NCI-H2227 (cell line): ENCODE measurements around the gene CNBP.
"Not testable (repeated sequence)": the region's sequence is repeated elsewhere in the genome, so short reads cannot be mapped to it uniquely, and the experiment has no call there.

Experiments
- DNase-seq: peaks from one replicate; lab custom pipeline; 2025; ENCODE audit not compliant: unreplicated experiment; lab: John Stamatoyannopoulos, UW

CNBP gene

GRCh38 chr3:129183569-129184395, at the start of gene CNBP:
Gene CNBP, minus strand, starts transcription at chr3:129183896. Its CDS starts 12,139 bp downstream, at chr3:129171757.
- peak; percentile 96 for DNase-seq

DNA sequence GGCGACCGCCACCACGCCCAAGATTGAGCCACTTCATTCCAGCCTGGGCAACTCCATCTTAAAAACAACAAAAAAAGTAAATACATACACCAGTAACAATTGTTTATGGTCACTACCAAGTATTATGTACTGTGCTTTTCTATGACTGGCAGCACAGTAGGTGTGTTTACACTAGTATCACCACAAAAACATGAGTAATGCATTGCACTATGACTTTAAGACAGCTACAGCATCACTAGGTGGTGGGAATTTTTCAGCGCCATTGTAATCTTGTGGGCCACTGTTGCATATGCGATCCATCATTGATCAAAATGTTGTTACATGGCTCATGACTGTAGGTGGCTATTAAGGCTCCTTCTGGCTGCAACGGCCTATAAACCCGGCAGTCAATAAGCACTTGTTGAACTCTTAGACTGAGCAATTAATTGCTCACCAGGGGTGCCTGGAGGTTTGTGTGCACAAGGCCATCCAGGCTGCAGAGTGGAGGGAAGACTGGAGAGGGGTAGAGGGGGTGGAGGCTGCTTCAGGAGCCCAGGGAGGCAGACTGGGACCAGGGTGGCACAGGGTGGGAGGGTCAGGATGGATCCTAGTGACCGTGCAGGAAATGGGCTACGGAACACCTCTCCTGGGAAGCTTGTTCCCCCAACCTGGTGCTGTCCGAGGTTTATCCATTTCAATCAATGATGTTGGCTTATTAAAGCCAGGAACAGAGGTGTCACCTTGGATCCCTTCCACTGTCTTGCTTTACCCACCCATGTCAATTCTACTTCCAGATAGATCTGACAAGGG, 47.8 kb upstream of the CNBP start:
- peak; percentile 31 for DNase-seq

- no peak for DNase-seq
Measured at GRCh38 chr3:129230311-129231019, 46.8 kb upstream of the CNBP start.

DNA sequence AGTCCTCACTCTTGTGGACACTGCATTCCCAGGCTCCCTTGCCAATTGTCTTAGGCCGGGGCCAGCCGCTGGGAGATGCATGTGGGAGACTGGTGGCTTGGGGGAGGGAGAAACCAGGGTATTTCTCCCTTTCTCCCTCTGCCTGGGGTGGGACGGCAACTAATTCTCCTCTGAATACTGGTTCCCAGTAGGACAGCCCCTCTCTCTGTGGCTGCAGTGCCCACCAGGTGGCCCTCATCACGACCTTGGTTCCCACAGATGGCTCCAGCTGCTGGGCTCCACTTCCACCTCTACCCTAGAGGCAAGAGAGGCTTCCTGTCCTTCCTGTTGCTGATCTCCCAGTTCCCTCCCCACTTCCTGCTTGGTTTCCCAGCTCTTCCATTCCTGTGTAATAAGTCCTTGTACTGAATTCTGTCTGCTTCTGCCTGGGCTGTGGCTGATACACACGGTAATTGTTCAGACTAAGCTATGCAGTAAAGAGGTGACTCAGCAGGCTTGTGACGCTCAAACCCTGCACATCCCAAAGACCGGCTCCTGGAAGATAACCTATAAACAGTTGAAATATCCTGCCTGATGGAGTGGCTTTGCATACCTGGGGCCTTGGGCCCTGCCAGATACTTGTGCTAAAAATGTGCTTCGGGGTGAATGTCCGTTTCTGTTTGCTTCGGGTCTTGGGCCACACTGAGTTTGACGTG, 45.3 kb upstream of the CNBP start:
- DNase-seq = no peak

- DNase-seq = no peak
Measured at GRCh38 chr3:129226374-129226773, 42.7 kb upstream of the CNBP start.

DNA sequence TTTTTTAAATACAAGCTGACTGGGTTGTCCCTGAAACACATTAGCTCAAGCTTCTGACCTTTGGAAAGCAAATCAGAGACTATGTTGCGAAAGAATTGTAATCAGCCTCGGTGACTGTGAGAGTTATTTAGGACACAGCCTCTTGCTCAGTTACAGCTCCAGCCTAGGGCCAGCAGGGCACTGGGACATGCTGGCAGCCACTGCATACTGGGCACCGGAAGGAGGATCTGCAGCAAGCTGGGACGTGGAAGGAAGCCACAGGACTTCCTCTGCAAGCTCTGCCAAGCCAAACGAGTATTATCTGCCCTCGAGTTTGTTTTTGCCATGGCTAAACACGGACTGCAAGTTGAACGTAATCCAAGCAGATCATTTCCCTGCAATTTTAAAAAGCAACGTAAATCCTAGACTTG, 41.3 kb upstream of the CNBP start:
- peak; percentile 9 for DNase-seq

DNA sequence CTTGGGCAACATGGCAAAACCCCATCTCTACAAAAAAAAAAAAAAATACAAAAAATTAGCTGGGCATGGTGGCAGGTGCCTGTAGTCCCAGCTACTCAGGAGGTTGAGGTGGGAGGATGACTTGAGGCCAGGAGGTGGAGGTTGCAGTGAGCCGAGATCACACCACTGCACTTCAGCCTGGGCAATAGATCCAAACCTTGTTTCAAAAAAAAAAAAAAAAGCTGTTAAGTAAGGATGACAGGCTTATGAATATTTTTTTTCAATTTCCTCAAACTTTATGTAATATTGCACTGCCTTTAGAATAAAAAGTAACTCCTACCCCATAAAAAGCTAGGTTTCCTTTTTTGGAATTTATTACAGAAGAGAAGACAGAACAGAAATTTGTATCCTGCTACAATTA, 40.7 kb upstream of the CNBP start:
- DNase-seq = not testable (repeated sequence)

- no peak for DNase-seq
Measured at GRCh38 chr3:129218742-129219141, 35.0 kb upstream of the CNBP start.

- DNase-seq = no peak
Measured at GRCh38 chr3:129213238-129213637, 29.5 kb upstream of the CNBP start.

GRCh38 chr3:129211772-129212171, 28.1 kb upstream of the CNBP start:
- DNase-seq = peak; percentile 57

DNA sequence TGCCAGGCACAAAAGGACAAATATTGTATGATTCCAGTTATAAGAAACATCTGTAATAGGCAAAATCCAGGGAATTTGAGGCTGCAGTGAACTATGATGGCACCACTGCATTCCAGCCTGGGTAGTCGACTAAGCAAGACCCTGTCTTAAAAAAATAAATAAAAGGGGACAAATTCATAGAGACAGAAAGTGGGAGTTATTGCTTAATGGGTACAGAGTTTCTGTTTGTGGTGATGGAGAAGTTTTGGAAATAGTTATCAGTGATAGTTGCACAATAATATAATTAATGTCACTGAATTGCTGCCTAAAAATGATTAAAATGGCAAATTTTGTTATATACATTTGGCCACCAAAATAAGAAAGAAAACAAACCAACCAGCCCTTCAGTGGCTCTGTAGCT, 27.6 kb upstream of the CNBP start:
- DNase-seq = no peak

DNA sequence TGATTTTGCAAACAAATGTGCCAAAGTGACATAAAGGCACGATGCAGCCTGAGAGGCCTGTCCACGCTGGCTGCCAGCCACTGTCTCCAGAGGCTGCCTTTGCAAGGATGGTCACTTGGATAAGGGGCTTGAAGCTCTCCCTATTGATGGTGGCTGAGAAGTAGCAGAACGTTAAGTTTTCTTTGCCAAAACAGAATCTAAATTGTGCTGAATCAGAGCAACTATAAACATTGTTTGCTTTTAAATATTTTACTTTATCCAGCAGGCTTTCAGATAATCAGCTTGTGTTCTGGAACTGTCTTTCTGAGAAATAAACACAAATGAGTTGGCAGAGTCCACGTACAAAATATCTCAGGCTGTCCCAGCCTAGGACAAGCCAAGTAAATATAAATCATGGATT, 23.8 kb upstream of the CNBP start:
- no peak for DNase-seq

DNA sequence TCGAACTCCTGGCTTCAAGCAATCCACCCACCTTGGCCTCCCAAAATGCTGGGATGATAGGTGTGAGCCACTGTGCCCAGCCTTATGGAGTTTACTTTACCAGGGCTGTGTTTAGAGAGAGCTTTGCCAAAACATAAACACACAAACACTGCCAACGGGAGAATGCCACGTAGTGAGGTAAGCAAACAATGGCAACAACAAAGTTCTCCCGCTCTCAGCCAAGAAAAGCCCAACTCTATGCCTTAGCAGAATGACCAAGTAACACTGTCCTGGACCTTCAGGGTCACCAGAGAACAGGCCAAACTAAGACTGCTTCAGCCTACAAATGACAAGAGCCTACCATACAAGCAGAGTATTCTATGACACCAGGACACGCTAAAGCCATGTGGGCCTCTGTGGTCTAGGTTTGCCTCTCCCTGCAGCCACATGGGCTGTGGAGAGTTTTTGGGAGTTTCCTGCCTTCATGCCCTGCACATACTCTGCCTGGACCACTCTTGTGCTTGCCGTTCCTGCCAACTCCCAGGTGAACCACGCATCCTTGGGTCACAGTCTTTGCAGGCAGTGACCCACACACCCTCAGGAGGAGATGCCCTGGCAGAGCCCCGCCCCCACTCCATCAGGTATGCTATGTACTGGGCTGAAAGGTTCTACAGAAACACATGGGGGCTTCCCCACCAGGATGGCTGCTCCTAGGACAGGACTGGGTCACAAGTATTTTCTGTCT, 21.6 kb upstream of the CNBP start:
- DNase-seq = no peak

DNA sequence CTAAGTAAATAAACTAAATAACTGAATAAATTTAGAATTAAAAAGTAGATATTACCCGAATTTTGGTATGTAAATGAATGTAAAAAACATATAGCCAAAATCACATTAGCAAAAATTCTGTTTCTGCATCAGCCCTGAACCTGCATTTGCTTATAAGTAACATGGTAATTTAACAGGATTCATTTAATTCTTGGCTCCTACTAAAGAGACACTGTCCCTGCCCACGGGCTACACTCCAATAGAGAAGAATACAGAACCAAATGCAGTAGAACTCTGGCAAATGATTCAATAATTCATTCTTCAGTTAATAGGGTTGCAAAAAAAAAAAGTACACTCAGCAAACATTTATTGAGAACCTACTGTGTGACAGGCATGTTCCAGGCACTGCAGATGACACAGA, 20.8 kb upstream of the CNBP start:
- DNase-seq = no peak

GRCh38 chr3:129199366-129199765, 15.7 kb upstream of the CNBP start:
- no peak for DNase-seq

GRCh38 chr3:129197321-129197720, 13.6 kb upstream of the CNBP start:
- DNase-seq = no peak

- DNase-seq = no peak
Measured at GRCh38 chr3:129196601-129197000, 12.9 kb upstream of the CNBP start.

DNA sequence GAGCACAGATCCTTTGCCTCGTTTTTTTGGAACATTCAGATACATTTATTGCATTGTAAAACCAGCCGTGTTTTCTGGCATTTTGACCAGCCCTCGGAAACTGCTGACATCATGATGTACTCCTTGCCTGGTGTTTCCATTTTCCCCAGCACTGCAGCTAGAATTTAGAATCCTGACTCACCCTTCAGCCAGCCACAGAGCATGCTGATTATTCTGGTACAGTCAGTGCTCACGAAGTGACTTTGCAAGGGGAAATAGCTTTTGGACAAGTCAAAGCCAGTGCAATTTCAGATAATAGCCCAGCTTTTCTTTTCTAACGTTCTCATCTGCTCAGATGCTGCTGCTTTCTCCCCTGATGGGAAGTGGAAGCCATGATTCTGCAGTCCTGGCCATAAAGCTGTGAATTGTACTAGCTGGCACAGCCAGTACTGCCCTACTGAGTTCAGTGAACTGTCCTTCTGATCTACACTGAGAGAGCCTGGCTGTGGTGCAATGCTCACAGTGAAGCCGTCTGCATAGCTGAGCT, 12.1 kb upstream of the CNBP start:
- peak; percentile 28 for DNase-seq

DNA sequence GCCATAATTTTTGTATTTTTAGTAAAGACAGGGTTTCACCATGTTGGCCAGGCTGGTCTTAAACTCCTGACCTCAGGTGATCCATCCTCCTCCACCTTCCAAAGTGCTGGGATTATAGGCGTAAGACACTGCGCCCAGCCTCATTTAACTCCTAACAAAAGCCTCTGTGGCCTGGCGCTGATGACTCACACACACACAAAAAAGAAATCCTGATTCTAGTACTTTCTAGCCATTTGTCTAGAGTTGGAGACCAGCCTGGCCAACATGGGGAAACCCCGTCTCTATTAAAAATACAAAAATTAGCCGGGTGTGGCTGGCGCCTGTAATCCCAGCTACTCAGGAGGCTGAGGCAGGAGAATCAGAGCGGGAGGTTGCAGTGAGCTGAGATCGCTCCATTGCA, 6.1 kb upstream of the CNBP start:
- not testable (repeated sequence) for DNase-seq

GRCh38 chr3:129187857-129188256, 4.2 kb upstream of the CNBP start:
- DNase-seq = no peak
